RPMI8226 (cell line): ENCODE measurements around the gene PLA2G12A.
A peak's percentile ranks its signal among the peaks of the same experiment; 100 is the strongest.

Experiments used
- DNase-seq: peaks from one replicate; pipeline ENCODE4 v3.0.0-alpha.2; 2015

PLA2G12A gene

DNA sequence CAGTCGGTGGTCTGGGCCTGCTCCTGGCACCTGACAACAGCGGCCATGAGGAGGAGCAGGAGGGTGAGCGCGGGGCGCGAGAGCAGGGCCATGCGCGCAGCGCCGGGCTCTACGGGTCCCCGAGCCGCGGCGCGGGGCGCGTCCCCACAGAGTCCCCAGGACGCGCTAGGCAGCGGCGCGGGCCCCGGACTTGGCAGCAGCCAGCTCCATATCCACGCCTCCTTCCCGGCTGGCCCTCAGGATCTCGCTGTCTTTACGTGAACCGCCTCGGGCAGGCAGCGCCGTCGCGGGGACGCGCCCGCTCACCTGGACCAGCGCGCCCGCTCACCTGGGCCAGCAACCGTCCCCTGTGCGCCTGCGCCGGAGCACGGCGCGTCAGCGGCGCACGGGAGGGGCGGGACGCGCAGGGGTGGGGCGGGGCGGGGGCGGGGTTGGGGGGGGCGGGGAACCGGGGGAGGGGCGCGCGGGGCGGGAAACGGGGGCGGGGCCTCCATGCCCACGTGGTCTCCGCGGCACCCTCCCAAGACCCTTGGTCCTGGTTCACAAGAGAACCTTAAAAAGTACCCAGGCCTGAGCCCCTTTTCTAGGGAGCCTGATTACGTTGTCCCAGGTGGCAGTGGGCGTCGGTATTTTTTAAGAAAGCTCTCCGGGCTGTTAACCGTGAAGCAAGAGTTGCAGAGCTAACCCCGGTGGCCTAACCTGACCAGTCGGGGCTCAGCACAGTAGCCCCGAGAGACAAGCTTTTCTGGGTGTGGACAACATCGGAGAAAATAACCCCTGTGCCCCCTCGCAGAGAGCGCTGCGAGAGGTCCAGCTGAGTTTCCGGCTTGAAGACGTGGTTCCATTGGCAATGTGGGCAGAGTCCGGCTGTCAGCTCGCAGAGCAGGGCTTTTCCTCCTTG lies at the start of gene PLA2G12A:
Gene PLA2G12A (minus strand): TSS at position 353 of the 901 bp plus-strand sequence. CDS start 261 bp downstream, at position 92.
- DNase-seq = peak; percentile 85

DNA sequence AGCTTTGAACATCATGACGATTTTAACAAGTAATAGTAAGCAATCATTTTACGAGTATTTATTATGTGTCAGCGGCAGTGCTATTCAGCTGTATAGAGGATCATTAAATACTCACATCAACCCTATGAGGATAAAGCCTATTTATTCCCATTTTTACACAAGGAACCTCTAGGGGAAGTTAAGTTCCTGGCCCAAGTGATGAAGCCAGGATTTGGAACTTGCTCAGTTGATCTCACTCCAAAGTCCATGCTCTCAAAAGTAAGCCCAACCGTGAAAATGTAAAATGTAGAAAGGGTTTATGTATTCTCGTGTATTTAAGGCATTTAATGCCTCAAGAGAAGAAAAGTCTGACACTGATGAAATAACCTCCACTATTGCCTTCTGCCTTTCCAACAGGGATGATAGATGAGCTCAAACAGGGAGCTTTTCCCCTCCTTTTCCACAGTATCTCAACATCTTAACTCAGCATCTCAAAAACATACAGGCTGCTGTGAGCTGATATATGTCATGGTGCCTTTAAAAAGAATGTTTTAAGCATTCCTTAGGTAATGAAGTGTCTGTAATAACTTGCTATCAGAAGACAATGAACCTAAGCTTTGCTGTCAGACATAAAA lies 35.0 kb upstream of the PLA2G12A start:
- DNase-seq = no peak

DNA sequence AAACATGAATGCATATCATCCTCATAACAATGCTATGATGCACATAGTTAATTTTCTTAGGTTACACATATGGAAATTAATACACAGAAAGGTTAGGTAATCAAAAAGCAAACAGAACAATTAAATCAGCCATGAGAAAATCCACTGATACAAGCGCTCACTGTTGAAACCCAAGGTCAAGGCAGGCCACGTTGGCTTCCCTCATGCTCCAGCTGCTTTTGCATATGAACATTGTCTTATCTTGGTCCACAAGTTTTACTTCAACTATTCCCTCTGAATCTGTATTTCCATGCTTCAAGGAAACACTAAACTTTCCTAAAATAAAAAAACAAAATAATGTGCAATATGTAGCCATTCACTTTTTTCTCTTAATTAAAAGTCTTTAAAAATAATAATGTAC lies 34.5 kb upstream of the PLA2G12A start:
- DNase-seq = no peak

DNA sequence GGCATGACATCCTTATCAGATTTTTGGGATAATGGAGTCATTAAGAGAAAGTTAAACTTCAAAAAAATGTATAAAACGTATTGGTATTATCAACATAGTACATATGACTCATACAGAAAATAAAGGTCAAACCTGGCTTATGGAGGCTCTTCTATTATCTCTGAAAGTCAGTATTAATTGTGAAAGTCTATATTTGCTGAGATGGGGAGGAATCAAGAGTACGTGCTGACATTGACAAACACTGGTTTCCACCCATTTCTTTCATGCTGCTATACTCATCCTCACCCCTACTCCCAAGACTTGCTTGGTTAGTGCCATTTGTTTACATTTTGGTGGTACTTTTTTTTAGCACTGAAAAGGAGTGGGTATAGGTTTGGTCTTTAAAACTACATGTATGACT lies 30.8 kb upstream of the PLA2G12A start:
- DNase-seq = no peak

DNA sequence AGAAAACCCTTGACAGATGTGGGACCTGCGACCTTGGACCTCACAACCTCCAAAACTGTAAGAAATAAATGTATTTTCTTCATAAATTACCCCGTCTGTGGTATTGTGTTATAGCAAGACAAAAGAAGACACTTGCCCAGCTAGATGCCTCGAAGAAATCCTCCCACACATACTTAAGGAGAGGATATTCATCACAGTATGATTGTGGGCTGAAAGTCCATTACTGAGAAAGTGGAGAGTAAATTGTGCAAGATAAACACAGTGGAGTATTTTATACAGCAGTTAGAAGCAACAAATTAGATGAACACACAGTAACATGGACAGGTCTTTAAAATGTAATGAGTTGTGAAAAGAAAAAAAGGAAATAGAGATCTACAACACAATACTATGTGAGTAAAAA lies 25.8 kb upstream of the PLA2G12A start:
- DNase-seq = no peak

DNA sequence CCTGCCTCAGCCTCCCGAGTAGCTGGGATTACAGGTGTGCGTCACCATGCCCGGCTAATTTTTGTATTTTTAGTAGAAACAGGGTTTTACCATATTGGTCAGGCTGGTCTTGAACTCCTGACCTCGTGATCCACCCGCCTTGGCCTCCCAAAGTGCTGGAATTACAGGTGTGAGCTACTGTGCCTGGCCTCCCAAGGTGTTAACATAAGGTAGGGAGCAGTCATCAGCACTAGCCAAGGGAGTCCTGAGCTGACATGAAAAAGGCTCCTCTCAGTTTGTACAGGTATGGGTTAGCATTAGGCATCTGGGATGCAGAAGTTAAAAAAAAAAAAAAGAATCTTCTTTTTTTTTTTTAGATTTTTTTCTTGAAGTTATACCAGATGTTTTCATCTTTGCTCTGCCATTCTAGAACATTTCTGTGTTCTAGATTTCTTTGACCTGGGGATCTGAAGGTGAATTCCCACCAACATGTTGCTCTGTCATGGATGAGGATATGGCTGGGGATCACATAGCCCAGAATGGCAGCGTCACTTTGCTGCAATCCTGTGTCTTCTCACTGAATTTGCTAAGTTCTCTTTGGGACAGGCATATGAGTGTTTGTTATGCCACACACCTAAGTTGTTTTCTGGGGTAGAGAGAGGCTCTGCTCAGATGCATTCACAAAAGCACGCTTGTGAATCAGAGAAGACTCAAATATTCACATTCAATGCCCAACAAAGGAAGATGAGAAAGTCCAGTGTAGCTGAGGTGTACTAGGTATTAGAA lies 24.4 kb upstream of the PLA2G12A start:
- DNase-seq = no peak

DNA sequence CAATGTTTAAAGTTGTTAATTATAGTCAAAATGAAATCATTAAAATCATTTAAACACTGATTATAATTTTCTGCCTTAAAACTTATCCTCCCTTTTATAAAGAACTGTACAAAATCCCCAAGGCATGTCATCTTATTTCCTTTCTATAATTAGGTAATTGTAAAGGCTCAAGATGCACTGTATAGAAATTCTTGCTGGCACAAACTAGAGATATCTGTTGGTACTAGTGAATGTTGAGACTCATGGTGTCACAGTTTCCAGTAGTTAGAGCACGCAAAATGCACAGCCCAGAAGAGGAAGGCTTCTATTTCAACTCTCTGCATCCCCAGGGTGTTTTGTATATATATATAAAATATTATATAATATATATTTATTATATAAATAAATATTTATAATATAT lies 22.7 kb upstream of the PLA2G12A start:
- DNase-seq = no peak

DNA sequence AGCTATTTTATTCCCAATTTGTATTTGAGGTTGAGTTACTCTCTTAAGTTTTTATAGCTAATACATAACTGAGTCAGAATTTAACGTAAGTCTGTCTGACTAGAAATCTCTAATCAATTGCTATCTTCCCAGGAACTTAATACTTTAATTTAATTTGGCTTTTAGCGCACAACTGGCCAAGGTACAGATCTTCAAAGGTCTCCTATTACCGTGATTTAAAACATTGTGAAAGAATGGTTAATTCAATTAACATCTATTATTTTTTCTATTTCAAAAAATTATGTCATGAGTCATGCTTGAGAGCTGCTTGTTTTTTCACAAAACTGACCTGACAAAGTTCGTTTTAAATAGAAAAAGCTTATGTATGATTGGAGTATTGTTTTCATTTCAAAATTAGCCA lies 22.0 kb upstream of the PLA2G12A start:
- no peak for DNase-seq

DNA sequence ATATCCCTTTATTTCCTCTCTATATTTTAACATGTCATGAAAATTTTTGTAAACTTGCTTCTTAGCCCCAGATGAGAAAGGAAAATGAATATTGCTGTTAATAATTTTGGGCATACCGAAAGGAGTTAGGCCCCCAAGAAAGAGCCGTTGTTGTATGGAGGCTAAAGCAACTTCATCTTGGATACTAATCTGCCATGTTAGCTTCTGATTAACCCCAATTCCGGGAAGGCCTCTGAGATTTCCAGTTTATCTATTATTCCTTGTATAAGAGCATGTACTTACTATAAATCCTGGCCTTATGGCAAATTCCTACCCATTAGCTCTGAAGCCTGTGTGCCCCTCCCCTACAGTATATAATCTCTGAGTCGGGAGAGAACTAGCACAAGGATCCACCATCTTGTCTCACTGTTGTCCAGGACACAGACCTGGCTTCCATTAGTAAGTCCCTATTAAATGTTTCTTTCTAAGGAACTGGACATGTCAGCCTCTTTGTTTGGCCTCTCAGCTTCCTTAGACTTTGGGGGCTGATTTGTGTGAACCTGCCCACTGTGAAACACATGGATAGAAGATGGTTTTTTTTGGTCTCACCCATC lies 20.9 kb upstream of the PLA2G12A start:
- DNase-seq = no peak

DNA sequence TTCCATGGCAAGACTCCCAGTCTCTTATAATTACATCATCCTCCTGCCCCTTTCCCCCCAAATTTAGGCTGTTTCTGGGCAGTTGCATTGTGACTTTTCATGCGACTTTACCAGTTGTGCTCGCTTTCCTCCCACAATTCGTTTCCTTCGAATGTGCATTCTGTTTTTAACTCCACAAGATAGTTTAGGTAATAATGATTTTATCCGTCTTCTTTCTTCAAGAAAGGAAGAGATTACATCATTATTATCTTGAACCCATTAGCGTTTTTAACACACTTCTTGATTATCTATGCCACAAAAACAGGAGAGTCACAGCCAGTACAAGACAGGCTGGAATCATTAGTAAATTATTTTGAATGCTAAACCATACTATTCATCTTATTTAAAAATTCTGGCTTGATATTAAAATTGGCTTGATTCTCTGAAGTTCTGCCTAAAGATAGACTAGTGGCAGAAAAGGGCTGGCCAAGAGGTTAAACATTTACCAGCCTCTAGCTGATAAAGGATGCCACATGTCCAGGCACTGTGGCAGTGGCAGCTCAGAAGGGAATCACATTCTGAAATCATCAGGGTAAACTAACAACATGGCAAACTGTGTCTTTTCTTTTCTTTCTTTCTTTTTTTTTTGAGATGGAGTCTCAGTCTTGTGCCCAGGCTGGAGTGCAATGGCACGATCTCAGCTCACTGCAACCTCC lies 19.7 kb upstream of the PLA2G12A start:
- DNase-seq = no peak

DNA sequence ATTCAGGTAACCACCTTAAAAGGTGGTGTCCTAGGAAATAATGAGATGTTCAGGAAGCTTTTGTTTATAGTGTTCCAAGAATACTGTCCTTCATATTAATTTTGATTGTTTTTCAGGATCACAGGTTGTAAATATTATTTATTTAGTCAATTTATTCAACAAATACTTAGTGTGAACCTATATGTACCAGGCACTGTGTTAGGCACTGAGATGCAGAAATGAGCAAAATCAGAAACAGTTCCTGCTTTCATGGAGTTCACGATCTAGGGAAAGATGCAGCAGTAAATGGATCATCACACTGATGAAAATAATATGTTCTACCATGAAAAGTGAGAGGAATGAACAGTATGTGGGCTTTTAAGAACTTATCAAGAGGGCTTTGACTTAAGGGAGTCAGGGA lies 18.2 kb upstream of the PLA2G12A start:
- no peak for DNase-seq

DNA sequence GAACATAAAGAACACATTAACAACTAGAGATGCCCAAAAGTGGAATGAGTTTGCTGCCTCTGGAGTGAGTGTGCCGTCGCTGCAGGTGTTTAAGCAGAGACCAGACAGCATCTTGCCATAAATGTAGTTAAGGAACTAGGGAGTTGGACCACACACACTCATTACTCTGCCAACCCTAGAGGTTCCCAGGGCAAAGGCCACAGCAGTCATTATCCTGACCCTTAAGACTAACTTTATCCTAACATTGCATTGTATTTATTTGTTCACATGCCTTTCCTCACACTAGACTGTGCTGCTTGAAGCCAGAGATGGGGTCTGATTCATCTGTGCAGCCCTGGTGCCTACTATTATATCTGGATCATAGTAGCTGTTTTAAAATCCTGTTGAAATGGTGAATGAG lies 16.9 kb upstream of the PLA2G12A start:
- DNase-seq = no peak

DNA sequence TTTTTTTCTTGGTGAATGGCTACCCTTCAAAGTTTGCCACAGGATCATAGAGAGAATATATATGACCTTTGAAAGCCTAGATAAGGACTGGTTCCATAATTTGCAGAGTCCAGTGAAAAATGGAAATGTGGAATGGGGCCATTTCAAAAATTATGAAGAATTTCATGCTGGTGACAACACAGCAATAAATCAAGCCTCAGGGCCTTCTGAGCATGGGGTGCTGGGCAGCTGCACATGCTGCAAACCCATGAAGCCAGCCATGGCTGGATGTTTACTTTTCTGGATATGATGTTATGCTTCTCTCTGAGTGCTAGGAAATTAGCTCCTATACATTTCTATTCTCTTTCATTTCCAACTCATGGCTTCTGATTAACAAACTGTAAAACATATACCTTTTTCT lies 16.0 kb upstream of the PLA2G12A start:
- DNase-seq = no peak

DNA sequence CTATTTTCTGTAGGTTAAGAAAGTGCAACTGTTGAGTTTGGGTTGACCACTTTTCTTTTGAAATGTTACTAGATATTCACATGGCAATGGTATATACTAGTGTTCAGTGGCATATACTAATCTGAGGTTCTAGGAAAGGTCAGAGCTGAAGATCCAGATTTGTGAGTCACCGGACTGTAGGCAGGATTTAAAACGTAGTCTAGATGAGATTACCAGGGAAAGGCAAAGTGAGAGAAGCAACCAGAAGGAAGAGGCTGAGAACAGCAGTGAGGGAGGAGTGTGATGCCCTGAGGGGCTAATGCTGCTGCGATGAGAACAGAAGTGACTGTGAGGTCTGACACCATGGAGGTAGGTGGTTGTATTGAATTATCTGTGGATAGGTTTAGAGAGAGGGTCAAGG lies 9.7 kb upstream of the PLA2G12A start:
- no peak for DNase-seq

DNA sequence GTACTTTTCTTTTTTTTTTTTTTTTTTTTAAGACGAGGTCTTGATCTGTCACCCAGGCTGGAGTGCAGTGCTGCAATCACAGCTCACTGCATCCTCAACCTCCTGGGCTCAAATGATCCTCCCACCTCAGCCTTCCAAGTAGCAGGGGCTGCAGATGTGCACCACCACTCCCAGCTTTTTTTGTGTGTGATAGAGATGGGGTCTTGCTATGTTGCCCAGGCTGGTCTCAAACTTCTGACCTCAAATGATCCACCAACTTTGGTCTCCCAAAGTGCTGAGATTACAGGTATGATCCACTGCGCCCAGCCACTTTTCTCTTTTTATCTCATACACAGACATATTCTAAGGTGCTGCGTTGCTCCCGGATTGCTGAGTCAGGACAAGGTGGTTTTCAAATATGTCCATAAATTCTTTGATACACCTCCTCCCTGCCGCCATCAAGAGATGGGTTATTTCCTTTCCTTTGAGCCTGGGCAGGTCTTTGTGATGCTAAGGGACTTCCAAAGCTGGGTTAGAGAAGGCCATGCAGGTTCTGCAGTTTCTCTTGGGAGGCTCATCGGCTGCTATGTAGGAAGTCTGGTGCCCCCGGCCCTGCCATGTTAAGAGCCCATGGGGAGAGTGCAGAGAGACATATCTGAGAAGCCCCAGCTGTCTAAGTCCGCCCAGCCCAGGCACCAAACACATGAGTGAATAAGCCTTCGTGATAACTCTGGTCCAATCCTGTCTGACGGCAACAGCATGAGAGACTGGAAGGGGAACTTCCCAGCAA lies 8.4 kb upstream of the PLA2G12A start:
- DNase-seq = no peak

DNA sequence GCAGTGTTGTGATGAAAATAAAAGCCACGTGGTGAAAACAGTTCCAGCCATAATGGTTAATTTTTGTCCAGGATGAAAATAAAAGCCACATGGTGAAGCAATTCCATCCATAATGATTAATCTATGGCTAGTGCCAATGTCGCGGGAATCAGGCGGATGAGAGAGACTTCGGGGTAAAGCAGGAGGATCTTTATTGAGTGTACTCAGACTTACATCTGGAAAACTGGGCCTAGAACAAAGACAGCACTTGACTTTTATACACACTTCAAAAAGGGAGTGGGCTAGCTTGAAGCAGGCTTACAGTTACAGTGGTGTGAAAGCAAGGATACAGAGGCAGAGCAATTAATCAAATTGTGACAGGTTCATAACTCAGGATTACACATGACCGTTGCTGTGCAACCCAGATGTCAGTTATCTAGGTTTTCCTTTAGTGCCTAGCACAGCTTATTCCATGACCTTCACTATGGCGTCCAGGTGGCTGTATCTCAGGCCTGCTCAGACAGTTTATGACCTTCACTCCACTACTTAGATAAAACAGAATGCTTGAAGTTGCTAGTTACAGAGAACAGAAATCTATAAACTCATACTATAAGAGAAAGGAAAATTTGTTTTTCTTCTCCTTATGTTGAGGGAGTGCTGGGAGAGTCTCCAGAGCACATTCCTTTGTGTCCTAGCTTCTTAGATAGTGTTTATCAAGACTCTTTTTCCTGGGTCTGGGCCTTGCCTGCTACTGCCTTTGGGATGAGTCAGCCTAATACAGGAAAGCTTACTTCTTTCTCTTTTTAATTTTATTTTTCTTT lies 5.9 kb upstream of the PLA2G12A start:
- DNase-seq = no peak

DNA sequence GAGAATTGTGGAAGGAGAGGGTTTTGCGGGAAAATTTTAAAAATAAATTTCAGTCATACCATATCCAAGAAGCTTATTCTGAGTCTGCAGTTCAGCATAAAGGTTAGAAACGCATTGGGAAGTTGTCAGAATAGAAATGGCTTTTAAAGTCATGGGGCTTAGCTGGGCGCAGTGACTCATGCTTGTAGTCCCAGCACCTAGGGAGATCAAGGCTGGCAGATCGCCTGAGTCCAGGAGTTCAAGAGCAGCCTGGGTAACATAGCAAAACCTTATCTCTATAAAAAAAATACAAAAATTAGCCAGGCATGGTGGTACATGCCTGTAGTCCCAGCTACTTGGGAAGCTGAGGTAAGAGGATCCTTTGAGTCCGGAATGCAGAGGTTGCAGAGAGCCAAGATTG lies 3.9 kb upstream of the PLA2G12A start:
- no peak for DNase-seq

DNA sequence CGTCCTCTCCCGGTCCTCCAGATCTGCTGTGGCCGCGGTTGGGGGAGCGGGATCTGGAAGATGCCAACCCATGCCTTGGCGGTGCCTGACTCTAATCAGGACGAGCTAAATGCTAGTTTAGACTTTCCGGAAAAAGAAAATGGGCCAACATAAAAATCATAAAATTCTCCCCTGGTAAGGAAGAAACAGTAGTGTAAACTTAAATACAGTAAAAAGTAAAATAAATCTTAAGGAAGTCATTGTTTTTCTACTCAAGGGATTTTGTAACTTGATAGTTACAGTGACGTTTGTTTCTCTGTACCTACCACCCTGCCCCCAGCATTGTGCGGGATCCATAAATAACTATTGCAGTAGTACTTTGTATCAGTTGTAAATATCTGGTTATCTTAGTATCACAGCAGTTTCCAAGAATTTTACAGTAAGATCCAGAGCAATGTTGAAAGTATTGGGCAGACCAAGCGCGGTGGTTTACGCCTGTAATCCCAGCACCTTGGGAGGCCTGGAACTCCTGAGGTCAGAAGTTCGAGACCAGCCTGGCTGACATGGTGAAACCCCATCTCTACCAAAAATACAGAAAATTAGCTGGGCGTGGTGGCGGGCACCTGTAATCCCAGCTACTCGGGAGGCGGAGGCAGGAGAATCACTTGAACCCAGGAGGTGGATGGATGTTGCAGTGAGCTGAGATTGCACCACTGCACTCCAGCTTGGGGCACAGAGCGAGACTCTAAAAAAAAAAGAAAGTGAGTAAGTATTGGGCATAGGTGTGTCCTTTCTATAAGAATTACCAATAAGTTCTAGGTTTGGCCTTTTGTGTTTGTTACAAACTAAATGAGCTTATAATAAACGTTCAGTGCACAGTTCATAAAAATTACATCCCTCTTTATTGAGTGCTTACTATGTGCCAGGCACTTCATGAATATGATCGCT lies 1.0 kb upstream of the PLA2G12A start:
- no peak for DNase-seq

DNA sequence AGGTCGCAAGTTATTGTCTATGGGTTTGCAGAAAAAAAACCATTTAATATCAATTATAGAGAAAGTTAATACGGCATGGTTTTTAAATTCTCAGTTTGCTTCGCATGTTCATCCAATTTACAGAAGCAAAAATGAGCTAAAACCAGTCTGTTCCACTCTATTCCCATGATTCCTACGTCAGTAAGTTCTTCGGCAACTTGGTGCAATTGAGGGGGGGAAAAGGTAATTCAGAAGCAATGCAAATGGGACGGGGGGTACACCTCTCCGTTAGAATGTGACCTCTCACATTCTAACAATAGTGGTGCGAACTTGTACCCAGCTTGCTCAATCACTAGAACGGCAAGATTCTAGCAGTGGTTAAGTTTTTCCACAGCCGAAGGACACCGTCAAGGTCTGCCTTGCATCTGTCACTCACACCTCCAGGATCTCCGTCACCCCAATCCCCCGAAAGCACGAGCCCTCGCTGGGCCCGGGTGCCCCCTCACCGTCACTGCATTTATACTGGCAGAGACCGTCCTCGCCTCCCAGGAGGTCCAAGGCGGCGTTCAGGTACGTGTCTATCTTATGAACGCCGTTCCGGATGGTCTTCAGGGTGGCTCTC lies 653 bp downstream of the PLA2G12A start:
- no peak for DNase-seq
